HG02642 (cell line): ENCODE measurements around the gene SYNE1.

Source experiments
- ATAC-seq: cut with Tn5 transposase; IDR thresholded peaks from one replicate; pipeline ENCODE4 v1.9.1; 2021; ENCODE audit warnings: mild to moderate bottlenecking; ENCODE audit not compliant: unreplicated experiment, poor library complexity

The SYNE1 gene

GRCh38 chr6:152221806-152222628, 415.1 kb downstream of the SYNE1 start:
- ATAC-seq = no peak

DNA sequence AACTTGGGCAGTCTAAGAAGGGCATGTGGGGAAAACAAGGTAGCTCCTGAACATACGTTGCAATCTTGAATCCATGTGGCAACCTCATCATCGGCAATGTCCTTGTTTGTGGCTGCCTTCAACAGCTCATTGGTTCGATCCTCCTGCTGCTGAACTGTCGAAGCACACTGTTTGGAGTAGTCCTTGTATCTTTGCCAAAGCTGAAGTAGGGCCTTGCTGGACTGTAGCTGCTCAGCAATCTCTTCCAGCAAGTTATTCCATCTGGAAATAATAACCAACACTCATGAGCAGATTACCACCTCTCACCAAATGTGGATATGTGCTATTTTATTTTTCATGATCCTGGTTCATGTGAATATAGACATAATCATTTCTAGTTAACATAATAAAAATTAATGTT, 416.4 kb downstream of the SYNE1 start:
- no peak for ATAC-seq

GRCh38 chr6:152218887-152219286, 418.3 kb downstream of the SYNE1 start:
- no peak for ATAC-seq

DNA sequence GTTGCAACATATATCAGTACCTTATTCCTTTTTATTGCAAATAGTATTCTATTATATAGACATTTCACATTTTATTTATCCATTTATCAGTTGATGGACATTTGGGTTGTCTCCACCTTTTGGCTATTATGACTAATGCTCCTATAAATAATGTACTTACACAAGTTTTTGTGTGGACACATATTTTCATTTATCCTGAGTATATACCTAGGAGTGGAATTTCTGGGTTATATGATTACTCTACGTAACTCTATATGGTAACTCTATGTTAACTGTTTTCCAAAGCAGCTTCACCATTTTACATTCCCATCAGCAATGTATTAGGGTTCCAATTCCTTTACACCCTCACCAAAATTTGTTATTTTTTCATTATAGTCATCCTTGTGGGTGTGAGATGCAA, 424.7 kb downstream of the SYNE1 start:
- no peak for ATAC-seq

GRCh38 chr6:152209211-152209610, 428.0 kb downstream of the SYNE1 start:
- ATAC-seq = no peak

GRCh38 chr6:152207915-152208714, 429.0 kb downstream of the SYNE1 start:
- ATAC-seq = no peak

DNA sequence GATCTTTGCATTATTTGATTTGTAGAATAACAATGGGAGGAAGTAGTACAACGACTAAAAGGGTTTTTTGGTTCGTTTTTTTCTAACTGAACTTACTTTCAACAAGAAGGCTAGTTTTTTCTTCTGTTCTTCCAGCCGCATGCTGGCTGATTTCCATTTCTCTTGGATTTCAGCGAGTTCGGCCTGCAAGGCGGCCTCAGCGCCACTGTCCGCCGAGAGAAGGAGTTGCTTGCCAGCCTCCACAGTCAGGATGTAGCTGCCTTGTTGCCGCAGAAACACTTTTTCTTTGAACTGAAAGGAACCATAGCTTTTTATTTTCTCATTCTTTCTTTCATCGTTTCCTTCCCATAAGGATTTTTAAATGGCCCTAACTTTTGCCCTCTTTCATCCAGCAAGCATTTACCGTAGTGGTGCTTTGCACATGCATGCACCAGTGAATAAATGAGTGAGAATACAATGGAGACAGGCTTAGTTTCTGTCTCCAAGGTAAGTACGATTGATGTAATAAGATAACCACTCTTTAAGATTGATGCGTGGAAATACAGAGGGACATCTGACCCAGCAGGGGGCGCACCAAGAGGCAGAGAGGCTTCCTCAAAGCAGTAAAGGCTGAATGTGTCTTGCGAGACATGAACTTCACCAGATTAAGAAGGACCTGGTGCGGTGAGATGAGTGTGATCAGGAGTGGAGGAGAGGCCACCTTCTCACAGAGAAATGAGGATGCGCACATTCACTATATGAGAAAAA, 430.9 kb downstream of the SYNE1 start:
- no peak for ATAC-seq

GRCh38 chr6:152204591-152204990, 432.6 kb downstream of the SYNE1 start:
- no peak for ATAC-seq

DNA sequence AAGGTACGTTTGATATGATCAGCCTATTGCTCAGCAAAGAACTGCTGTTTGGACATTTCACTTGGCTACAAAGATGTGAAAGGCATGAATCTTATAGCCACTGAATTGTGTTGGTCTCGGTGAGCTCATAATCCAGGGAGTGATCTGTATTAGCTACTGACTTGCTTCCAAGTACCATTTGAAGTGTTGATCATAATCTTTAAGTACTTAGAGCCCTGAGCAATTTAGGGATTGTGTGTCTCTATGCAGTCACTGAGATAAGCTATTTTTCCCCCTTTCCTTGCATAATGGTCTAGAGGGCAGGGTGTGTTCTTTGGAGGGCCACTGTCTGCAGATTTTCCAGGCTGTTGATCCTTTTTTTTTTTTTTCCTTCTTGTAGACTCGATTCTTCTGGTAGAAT, 436.0 kb downstream of the SYNE1 start:
- ATAC-seq = no peak

GRCh38 chr6:152195896-152196295, 441.3 kb downstream of the SYNE1 start:
- ATAC-seq = no peak

DNA sequence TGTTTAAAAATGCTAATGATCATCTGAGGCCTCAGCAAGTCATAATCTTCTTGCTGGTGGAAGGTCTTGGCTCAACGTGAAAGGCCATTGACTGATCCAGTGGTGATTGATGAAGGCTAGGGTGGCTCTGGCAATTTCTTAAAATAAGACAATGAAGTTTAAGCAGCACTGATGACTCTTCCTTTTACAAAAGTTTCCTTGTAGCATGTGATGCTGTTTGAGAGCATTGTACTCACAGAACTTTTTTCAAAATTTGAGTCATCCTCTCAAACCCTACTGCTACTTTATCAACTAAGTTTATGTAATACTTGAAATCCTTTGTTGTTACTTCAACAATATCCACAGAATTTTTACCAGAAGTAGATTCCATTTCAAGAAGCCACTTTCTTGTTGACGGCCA, 447.4 kb downstream of the SYNE1 start:
- ATAC-seq = no peak

- ATAC-seq = no peak
Observed at GRCh38 chr6:152188011-152188410, 449.2 kb downstream of the SYNE1 start.

DNA sequence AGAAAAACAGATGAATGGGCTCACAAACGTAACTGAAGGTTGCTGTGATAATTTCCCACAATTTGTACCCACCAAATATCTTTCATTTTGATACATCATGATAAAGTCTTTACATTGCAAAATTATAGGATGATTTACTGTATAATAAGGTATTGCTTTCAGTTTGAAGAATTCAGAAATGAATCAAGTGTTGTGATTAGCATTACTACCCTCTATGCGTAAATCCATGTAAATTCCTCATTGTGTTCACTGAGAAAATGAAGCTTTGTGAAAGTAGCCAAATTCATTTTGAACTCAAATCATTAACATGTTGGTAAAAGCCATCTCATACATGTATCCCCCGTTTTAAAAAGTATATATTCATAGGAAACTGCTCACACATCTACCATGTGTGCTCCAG, 450.3 kb downstream of the SYNE1 start:
- ATAC-seq = no peak

DNA sequence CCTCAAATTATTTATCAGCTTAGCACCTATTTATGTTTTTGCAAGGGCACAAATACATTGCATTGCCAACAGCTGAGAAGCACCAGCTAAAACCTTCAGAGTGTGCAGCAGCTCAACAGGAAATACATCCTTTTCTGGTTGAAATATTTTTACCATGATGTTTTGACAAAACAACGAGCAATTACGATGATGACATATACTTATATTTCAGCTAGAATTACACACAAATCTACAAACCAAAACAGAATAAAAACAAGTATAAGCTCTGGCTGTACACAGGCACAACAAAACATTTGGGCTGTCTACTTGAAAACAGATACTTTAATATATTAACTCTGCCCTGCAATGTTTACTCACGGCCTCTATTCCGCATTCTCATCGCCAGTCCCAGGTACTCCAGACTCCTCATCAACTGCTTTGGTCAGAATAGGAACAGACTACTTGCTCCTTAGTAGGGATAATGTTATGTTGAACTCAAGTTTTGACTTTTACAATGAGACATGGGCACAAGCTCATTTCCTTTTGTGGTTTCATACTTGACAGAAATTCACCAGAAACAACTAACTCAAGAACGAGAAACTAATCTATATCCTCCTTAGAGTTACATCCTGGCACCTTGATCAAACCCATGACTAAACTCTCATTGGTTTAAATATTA, 452.1 kb downstream of the SYNE1 start:
- ATAC-seq = peak; percentile 79

DNA sequence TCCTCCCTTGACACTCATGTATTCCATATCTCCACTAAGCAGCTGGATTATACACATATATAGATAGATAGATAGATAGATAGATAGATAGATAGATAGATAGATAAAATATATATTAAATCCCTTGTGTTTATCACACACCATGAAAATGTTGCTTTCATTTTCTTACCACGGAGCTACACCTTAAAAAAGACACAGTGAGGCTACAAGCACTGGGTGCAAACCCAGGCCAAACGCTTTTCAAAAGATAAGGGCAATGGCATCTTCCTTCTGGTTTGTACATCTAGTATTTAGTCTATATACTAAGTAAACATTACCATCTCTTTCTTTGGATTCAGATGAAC, 452.6 kb downstream of the SYNE1 start:
- peak; percentile 38 for ATAC-seq

GRCh38 chr6:152180601-152181000, 456.6 kb downstream of the SYNE1 start:
- ATAC-seq = no peak

DNA sequence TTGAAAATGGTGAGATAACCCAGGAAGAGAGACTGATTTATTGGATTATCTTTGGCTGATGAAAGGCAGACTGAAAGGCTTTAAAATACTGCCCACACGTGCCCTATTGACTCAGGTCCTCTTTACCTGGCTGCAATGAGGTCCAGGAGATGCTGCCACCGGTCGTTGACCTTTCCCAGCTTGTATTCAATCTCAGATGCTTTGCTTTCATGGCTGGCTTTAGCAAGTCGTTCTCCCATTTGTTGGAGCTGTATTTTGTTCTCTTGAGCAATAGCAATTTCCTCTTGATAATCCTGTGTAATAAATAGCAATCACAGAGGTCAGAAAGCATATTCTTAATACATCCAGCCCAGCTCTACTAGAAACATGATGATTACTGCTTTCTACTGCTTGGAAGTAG, 460.9 kb downstream of the SYNE1 start:
- ATAC-seq = no peak

GRCh38 chr6:152173957-152174356, 463.2 kb downstream of the SYNE1 start:
- no peak for ATAC-seq

GRCh38 chr6:152173321-152173720, 463.8 kb downstream of the SYNE1 start:
- ATAC-seq = no peak
